Measurements from ENCODE around the gene ELF4. TPM values are rescaled to one million over a fixed set of nuclear protein-coding genes. Genes with fewer than 3 reads are reported as not detected.

The ELF4 gene
- total and polyA plus RNA-seq, 9 of the 15 experiments (the other 6 are each of a cell fraction or from before 2014, with no cell fraction given), result 5.9 to 55.8 (median 25.2) TPM

- TF ChIP-seq VEZF1 (CRISPR knock-in tag; IDR thresholded peaks at IDR 0.05) (peak; percentile 66; the same call in 1 of the 2 replicates), NR2C1 (IDR thresholded peaks at IDR 0.05) (peak; percentile 31; the same call in 1 of the 2 replicates), NR2C1 (tag; IDR thresholded peaks at IDR 0.05) (no peak), ZNF699 (CRISPR knock-in tag; IDR thresholded peaks at IDR 0.05; ENCODE audit: insufficient replicate concordance) (no peak), JUND (IDR thresholded peaks at IDR 0.05; ENCODE audit: borderline replicate concordance, low read depth, low read length) (0 out of 2 replicates have a peak, but pooled peaks have one; percentile 56), JUND (tag; IDR thresholded peaks at IDR 0.05; ENCODE audit: borderline replicate concordance, low read depth, low read length) (peak; percentile 14; the same call in 1 of the 3 replicates), CUX1 (CRISPR knock-in tag; IDR thresholded peaks at IDR 0.05) (no peak), HOXB6 (CRISPR knock-in tag; IDR thresholded peaks at IDR 0.05; ENCODE audit: borderline replicate concordance) (no peak), BDP1 (IDR thresholded peaks at IDR 0.05; ENCODE audit: insufficient read depth, insufficient read length) (no peak), CCNT2 (IDR thresholded peaks at IDR 0.05; ENCODE audit: borderline replicate concordance, extremely low read depth, insufficient read length, low read depth, low read length) (no peak), CXXC5 (CRISPR knock-in tag; IDR thresholded peaks at IDR 0.05) (peak; percentile 40; the same call in 1 of the 2 replicates), SPI1 (IDR thresholded peaks at IDR 0.05; ENCODE audit: borderline replicate concordance, low read depth, low read length) (peak; percentile 62; the same call in 1 of the 2 replicates)
- TF ChIP-seq, protein P1, sequence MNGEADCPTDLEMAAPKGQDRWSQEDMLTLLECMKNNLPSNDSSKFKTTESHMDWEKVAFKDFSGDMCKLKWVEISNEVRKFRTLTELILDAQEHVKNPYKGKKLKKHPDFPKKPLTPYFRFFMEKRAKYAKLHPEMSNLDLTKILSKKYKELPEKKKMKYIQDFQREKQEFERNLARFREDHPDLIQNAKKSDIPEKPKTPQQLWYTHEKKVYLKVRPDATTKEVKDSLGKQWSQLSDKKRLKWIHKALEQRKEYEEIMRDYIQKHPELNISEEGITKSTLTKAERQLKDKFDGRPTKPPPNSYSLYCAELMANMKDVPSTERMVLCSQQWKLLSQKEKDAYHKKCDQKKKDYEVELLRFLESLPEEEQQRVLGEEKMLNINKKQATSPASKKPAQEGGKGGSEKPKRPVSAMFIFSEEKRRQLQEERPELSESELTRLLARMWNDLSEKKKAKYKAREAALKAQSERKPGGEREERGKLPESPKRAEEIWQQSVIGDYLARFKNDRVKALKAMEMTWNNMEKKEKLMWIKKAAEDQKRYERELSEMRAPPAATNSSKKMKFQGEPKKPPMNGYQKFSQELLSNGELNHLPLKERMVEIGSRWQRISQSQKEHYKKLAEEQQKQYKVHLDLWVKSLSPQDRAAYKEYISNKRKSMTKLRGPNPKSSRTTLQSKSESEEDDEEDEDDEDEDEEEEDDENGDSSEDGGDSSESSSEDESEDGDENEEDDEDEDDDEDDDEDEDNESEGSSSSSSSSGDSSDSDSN (IDR thresholded peaks at IDR 0.05; ENCODE audit: borderline replicate concordance in 1 of 2, low read depth in 2 of 2, low read length in 2 of 2), result 0 out of 4 replicates have a peak, but pooled peaks of 1 of the 2 experiments have one; percentile 48
These were observed 18.2 kb downstream of the ELF4 start (continued) for GRCh38 chrX:130091980-130092522.

Data from K562 (cell line).